GM23338 (cell line): ENCODE measurements around the gene MEGF8. TPM values are rescaled to one million over a fixed set of nuclear protein-coding genes. Genes with fewer than 3 reads are reported as not detected.

Experiments
- ATAC-seq: fragments of 200-7000 bp; cut with Tn5 transposase; 3 replicates; pipeline ENCODE4 v1.9.1; 2020
- DNase-seq: peaks from one replicate; pipeline ENCODE4 v3.0.0-alpha.2; 2015; ENCODE audit warnings: low spot score
- H2AFZ ChIP-seq: fragments of 200-600 bp; sonication (generic); 2 replicates; pipeline ENCODE4 v1.8.0; 2016; ENCODE audit warnings: antibody characterized with exemption, mild to moderate bottlenecking, moderate library complexity
- H3F3A ChIP-seq: fragments of 200-600 bp; sonication (generic); replicated peaks from 2 replicates; pipeline ENCODE4 v1.8.0; 2017; ENCODE audit warnings: antibody characterized with exemption, mixed run types, low read depth
- H3K27ac ChIP-seq: fragments of 200-600 bp; sonication (generic); 2 replicates; pipeline ENCODE4 v1.6.1; 2016; ENCODE audit warnings: low read depth
- H3K27me3 ChIP-seq: fragments of 200-600 bp; sonication (generic); 2 replicates; pipeline ENCODE4 v1.8.0; 2016; ENCODE audit warnings: mild to moderate bottlenecking, mixed run types, moderate library complexity; ENCODE audit not compliant: insufficient read depth
- H3K36me3 ChIP-seq: fragments of 200-600 bp; sonication (generic); 2 replicates; pipeline ENCODE4 v1.8.0; 2016; ENCODE audit warnings: mild to moderate bottlenecking; ENCODE audit not compliant: insufficient read depth
- H3K4me1 ChIP-seq: fragments of 200-600 bp; sonication (generic); 2 replicates; pipeline ENCODE4 v1.8.0; 2016; ENCODE audit warnings: mild to moderate bottlenecking, moderate library complexity; ENCODE audit not compliant: insufficient read depth
- H3K4me2 ChIP-seq: fragments of 200-600 bp; sonication (generic); 2 replicates; pipeline ENCODE4 v1.7.1; 2017; ENCODE audit warnings: mixed run types
- H3K4me3 ChIP-seq: fragments of 200-600 bp; sonication (generic); 2 replicates; pipeline ENCODE4 v1.6.1; 2016; ENCODE audit warnings: mixed run types
- H3K79me2 ChIP-seq: fragments of 200-600 bp; sonication (generic); replicated peaks from 2 replicates; pipeline ENCODE4 v1.8.0; 2017; ENCODE audit warnings: mild to moderate bottlenecking; ENCODE audit not compliant: insufficient read depth
- H3K9me2 ChIP-seq: fragments of 200-600 bp; sonication (generic); 2 replicates; pipeline ENCODE4 v1.8.0; 2017; ENCODE audit not compliant: insufficient read depth
- H4K20me1 ChIP-seq: fragments of 200-600 bp; sonication (generic); replicated peaks from 2 replicates; pipeline ENCODE4 v1.8.0; 2017; ENCODE audit warnings: mild to moderate bottlenecking; ENCODE audit not compliant: insufficient read depth
- H3K27ac Mint-ChIP-seq: 2 replicates; pipeline ENCODE4 v1.8.0; 2020; ENCODE audit warnings: inconsistent platforms, mild to moderate bottlenecking, moderate library complexity, mixed read lengths
- H3K27me3 Mint-ChIP-seq: 3 replicates; pipeline ENCODE4 v1.8.0; 2022; ENCODE audit warnings: low read depth, mild to moderate bottlenecking, moderate library complexity, mixed read lengths, inconsistent platforms; ENCODE audit not compliant: insufficient read depth, poor library complexity
- H3K36me3 Mint-ChIP-seq: 3 replicates; pipeline ENCODE4 v1.8.0; 2021; ENCODE audit warnings: low read depth, mild to moderate bottlenecking, inconsistent platforms, moderate library complexity, mixed read lengths
- H3K4me1 Mint-ChIP-seq: 3 replicates; pipeline ENCODE4 v1.8.0; 2020; ENCODE audit warnings: mild to moderate bottlenecking, inconsistent platforms, mixed read lengths
- H3K4me3 Mint-ChIP-seq: 3 replicates; pipeline ENCODE4 v1.8.0; 2021; ENCODE audit warnings: moderate library complexity, mild to moderate bottlenecking, inconsistent platforms, mixed read lengths
- H3K9me3 Mint-ChIP-seq: 3 replicates; pipeline ENCODE4 v1.8.0; 2020; ENCODE audit warnings: moderate library complexity, mild to moderate bottlenecking, inconsistent platforms, mixed read lengths
- CREB1 ChIP-seq: fragments of 250-450 bp; sonication (Bioruptor Pico); IDR thresholded peaks from 2 replicates; pipeline ENCODE4 v1.5.0; 2020; ENCODE audit warnings: low read depth, mild to moderate bottlenecking, moderate library complexity
- EZH2 ChIP-seq: fragments of 200-600 bp; sonication (generic); IDR thresholded peaks from one replicate; pipeline ENCODE4 v1.8.0; 2017; ENCODE audit warnings: antibody characterized with exemption, mild to moderate bottlenecking, low read depth; ENCODE audit not compliant: unreplicated experiment
- EZH2phosphoT487 ChIP-seq: fragments of 200-600 bp; sonication (generic); IDR thresholded peaks from one replicate; pipeline ENCODE4 v1.8.1; 2018; ENCODE audit warnings: antibody characterized with exemption; ENCODE audit not compliant: unreplicated experiment
- NANOG ChIP-seq: IDR thresholded peaks from 2 replicates; pipeline ENCODE4 v1.6.1; 2016; ENCODE audit warnings: antibody characterized with exemption, borderline replicate concordance
- POLR2AphosphoS5 ChIP-seq: IDR thresholded peaks from 2 replicates; pipeline ENCODE4 v1.6.1; 2016; ENCODE audit warnings: antibody characterized with exemption, low read depth
- ZNF114 ChIP-seq: fragments of 250-450 bp; sonication (Bioruptor Pico); IDR thresholded peaks from 2 replicates; pipeline ENCODE4 v1.5.0; 2020; ENCODE audit warnings: mild to moderate bottlenecking, moderate library complexity
- ZNF331 ChIP-seq: fragments of 250-450 bp; sonication (Bioruptor Pico); IDR thresholded peaks from 2 replicates; pipeline ENCODE4 v1.5.0; 2020; ENCODE audit warnings: low read depth, mild to moderate bottlenecking, moderate library complexity
- polyA plus RNA-seq: library from polyadenylated mRNA; unstranded; fragments of >200 nt; fragmentation: Nextera tagmentation; extraction: Ambion mirVana; gene quantifications from 2 replicates; pipeline ENCODE4 v1.2.1, GENCODE V29; 2016
- total RNA-seq: library from RNA; depleted of rRNA; stranded (reverse); fragments of >200 nt; shearing (Covaris generic); gene quantifications from 2 replicates; pipeline ENCODE4 v1.2.3, GENCODE V29; 2014
- TF ChIP-seq, protein P1 (sequence below), 2 experiments: fragments of 200-600 bp in 1 of 2; sonication (generic) in 1 of 2; conservative IDR thresholded peaks; 2 replicates each; pipeline versions ENCODE4 v1.5.1 to v1.6.1; 2016 to 2017; ENCODE audit warnings: antibody characterized with exemption in 2 of 2, low read depth in 2 of 2, mild to moderate bottlenecking in 2 of 2, moderate library complexity in 1 of 2
- TF ChIP-seq, protein P2 (sequence below): fragments of 250-450 bp; sonication (Bioruptor Pico); IDR thresholded peaks from 2 replicates; pipeline ENCODE4 v1.5.0; 2020; ENCODE audit warnings: mild to moderate bottlenecking, moderate library complexity

MEGF8 gene
- total and polyA plus RNA-seq, 2 experiments from 2014 or later, result 6.2 to 40.5 TPM

DNA sequence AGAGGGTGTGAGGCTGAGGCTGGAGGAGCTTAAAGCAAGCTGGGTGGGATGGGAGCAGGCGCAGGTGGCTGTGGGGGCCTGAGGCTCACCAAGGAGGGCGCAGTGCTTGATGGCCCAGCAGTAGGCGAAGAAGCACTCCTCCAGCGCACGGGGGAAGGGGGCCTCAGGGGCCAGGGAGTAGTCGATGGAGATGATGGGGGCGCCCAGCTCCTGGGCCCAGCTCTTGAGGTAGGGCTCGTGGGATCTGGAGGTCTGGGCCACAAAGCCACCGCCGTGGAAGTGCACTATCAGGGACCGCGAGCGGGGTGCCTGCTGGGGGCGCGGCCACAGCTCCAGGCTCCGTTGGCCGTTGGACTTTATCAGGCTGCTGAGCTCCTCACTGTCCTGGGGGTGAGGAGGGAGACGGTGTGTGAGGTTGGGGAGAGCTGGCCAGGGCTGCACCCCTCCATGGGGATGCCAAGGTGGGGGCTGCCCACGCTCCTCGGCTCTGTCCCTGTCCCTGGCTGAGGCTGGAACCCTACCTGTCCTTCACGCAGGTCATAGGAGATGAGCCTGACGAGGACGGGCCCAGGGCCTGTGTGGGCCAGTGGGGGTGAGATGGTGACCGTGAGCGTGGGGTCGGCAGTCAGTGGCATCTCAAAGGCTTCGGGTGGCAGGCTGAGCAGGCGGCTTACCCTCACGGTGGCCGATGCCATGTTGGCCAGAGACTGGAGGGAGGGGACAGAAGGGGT is 81.8 kb downstream of the MEGF8 start:
- no peaks in the 10 kb centered on the region for H3K79me2 ChIP-seq
- H3K27ac ChIP-seq, result no peak overlapping the region
- H3K4me3 Mint-ChIP-seq, result no peak overlapping the region
- peaks cover 3% of the 10 kb centered on the region for H3K9me3 Mint-ChIP-seq
- peaks cover 18% of the 10 kb centered on the region for H3K4me1 Mint-ChIP-seq
- peaks cover 5% of the 10 kb centered on the region; the same call in 1 of the 2 replicates for H3K4me1 ChIP-seq
- TF ChIP-seq, protein P1, sequence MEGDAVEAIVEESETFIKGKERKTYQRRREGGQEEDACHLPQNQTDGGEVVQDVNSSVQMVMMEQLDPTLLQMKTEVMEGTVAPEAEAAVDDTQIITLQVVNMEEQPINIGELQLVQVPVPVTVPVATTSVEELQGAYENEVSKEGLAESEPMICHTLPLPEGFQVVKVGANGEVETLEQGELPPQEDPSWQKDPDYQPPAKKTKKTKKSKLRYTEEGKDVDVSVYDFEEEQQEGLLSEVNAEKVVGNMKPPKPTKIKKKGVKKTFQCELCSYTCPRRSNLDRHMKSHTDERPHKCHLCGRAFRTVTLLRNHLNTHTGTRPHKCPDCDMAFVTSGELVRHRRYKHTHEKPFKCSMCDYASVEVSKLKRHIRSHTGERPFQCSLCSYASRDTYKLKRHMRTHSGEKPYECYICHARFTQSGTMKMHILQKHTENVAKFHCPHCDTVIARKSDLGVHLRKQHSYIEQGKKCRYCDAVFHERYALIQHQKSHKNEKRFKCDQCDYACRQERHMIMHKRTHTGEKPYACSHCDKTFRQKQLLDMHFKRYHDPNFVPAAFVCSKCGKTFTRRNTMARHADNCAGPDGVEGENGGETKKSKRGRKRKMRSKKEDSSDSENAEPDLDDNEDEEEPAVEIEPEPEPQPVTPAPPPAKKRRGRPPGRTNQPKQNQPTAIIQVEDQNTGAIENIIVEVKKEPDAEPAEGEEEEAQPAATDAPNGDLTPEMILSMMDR (conservative IDR thresholded peaks at IDR 0.05; ENCODE audit: low read depth in 2 of 2), result no peak
- TF ChIP-seq ZNF114 (CRISPR knock-in tag) (no peak), EZH2 (no peak), POLR2AphosphoS5 (no peak)
- peaks cover 5% of the 10 kb centered on the region; the same call in 1 of the 2 replicates for H3F3A ChIP-seq
- H3K27me3 ChIP-seq, result peaks cover 18% of the 10 kb centered on the region; the same call in 1 of the 2 replicates
- H3K27me3 Mint-ChIP-seq, result peaks cover 76% of the 10 kb centered on the region
- ATAC-seq (no peak), DNase-seq (no peak)
- H3K4me2 ChIP-seq, result no peak overlapping the region
- H3K27ac Mint-ChIP-seq, result no peak overlapping the region
- H2AFZ ChIP-seq, result no peak overlapping the region
- peaks cover 8% of the 10 kb centered on the region for H4K20me1 ChIP-seq
- peaks cover 44% of the 10 kb centered on the region for H3K36me3 Mint-ChIP-seq
- no peak overlapping the region for H3K4me3 ChIP-seq
- no peaks in the 10 kb centered on the region for H3K36me3 ChIP-seq
- no peaks in the 10 kb centered on the region for H3K9me2 ChIP-seq

DNA sequence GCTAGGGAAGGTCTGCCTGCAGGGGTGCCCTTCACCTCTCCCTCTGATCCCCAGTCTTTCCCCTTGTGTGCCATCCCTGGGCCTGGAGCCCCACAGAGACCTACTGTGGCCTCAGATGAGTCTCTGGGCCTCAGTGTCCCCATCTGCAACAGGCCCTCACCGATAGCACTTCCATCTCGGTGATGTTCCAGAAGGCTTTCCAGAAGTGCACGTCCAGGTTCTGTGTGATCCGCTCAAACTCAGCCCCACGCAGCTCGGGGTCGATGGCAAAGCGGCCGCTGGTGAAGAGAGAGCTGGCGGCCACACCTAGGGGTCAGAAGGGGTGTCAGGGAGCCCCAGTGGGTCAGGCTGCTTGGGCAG is 82.4 kb downstream of the MEGF8 start:
- H3K9me2 ChIP-seq, result no peaks in the 10 kb centered on the region
- Mint-ChIP-seq H3K9me3 (peaks cover 3% of the 10 kb centered on the region), H3K36me3 (peaks cover 43% of the 10 kb centered on the region), H3K4me1 (peaks cover 19% of the 10 kb centered on the region), H3K27ac (no peak overlapping the region), H3K4me3 (no peak overlapping the region), H3K27me3 (peaks cover 74% of the 10 kb centered on the region)
- H3K79me2 ChIP-seq, result no peaks in the 10 kb centered on the region
- H3K27ac ChIP-seq, result no peak overlapping the region
- peaks cover 5% of the 10 kb centered on the region; the same call in 1 of the 2 replicates for H3K4me1 ChIP-seq
- H3K36me3 ChIP-seq, result no peaks in the 10 kb centered on the region
- no peak for DNase-seq
- H4K20me1 ChIP-seq, result peaks cover 8% of the 10 kb centered on the region
- H3K27me3 ChIP-seq, result peaks cover 12% of the 10 kb centered on the region; the same call in 1 of the 2 replicates
- no peak for ATAC-seq
- H3F3A ChIP-seq, result peaks cover 5% of the 10 kb centered on the region; the same call in 1 of the 2 replicates
- no peak overlapping the region for H3K4me2 ChIP-seq
- H3K4me3 ChIP-seq, result no peak overlapping the region
- no peak overlapping the region for H2AFZ ChIP-seq
- TF ChIP-seq, protein P1 (conservative IDR thresholded peaks at IDR 0.05; ENCODE audit: low read depth in 2 of 2), result no peak
- no peak for TF ChIP-seq EZH2
- TF ChIP-seq ZNF331, result no peak
- no peak for TF ChIP-seq CREB1 (CRISPR knock-in tag)
- no peak for TF ChIP-seq EZH2phosphoT487
- TF ChIP-seq, protein P2, sequence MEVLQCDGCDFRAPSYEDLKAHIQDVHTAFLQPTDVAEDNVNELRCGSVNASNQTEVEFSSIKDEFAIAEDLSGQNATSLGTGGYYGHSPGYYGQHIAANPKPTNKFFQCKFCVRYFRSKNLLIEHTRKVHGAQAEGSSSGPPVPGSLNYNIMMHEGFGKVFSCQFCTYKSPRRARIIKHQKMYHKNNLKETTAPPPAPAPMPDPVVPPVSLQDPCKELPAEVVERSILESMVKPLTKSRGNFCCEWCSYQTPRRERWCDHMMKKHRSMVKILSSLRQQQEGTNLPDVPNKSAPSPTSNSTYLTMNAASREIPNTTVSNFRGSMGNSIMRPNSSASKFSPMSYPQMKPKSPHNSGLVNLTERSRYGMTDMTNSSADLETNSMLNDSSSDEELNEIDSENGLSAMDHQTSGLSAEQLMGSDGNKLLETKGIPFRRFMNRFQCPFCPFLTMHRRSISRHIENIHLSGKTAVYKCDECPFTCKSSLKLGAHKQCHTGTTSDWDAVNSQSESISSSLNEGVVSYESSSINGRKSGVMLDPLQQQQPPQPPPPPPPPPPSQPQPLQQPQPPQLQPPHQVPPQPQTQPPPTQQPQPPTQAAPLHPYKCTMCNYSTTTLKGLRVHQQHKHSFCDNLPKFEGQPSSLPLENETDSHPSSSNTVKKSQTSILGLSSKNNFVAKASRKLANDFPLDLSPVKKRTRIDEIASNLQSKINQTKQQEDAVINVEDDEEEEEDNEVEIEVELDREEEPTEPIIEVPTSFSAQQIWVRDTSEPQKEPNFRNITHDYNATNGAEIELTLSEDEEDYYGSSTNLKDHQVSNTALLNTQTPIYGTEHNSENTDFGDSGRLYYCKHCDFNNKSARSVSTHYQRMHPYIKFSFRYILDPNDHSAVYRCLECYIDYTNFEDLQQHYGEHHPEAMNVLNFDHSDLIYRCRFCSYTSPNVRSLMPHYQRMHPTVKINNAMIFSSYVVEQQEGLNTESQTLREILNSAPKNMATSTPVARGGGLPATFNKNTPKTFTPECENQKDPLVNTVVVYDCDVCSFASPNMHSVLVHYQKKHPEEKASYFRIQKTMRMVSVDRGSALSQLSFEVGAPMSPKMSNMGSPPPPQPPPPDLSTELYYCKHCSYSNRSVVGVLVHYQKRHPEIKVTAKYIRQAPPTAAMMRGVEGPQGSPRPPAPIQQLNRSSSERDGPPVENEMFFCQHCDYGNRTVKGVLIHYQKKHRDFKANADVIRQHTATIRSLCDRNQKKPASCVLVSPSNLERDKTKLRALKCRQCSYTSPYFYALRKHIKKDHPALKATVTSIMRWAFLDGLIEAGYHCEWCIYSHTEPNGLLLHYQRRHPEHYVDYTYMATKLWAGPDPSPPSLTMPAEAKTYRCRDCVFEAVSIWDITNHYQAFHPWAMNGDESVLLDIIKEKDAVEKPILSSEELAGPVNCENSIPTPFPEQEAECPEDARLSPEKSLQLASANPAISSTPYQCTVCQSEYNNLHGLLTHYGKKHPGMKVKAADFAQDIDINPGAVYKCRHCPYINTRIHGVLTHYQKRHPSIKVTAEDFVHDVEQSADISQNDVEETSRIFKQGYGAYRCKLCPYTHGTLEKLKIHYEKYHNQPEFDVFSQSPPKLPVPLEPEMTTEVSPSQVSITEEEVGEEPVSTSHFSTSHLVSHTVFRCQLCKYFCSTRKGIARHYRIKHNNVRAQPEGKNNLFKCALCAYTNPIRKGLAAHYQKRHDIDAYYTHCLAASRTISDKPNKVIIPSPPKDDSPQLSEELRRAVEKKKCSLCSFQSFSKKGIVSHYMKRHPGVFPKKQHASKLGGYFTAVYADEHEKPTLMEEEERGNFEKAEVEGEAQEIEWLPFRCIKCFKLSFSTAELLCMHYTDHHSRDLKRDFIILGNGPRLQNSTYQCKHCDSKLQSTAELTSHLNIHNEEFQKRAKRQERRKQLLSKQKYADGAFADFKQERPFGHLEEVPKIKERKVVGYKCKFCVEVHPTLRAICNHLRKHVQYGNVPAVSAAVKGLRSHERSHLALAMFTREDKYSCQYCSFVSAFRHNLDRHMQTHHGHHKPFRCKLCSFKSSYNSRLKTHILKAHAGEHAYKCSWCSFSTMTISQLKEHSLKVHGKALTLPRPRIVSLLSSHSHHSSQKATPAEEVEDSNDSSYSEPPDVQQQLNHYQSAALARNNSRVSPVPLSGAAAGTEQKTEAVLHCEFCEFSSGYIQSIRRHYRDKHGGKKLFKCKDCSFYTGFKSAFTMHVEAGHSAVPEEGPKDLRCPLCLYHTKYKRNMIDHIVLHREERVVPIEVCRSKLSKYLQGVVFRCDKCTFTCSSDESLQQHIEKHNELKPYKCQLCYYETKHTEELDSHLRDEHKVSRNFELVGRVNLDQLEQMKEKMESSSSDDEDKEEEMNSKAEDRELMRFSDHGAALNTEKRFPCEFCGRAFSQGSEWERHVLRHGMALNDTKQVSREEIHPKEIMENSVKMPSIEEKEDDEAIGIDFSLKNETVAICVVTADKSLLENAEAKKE (CRISPR knock-in tag), result no peak
- no peak for TF ChIP-seq NANOG
